ENCODE measurements around the gene UST. TPM values are rescaled to one million over a fixed set of nuclear protein-coding genes. Genes with fewer than 3 reads are reported as not detected.

UST gene
- total RNA-seq, 1 donor from 2014 or later = 23.2 TPM

DNA sequence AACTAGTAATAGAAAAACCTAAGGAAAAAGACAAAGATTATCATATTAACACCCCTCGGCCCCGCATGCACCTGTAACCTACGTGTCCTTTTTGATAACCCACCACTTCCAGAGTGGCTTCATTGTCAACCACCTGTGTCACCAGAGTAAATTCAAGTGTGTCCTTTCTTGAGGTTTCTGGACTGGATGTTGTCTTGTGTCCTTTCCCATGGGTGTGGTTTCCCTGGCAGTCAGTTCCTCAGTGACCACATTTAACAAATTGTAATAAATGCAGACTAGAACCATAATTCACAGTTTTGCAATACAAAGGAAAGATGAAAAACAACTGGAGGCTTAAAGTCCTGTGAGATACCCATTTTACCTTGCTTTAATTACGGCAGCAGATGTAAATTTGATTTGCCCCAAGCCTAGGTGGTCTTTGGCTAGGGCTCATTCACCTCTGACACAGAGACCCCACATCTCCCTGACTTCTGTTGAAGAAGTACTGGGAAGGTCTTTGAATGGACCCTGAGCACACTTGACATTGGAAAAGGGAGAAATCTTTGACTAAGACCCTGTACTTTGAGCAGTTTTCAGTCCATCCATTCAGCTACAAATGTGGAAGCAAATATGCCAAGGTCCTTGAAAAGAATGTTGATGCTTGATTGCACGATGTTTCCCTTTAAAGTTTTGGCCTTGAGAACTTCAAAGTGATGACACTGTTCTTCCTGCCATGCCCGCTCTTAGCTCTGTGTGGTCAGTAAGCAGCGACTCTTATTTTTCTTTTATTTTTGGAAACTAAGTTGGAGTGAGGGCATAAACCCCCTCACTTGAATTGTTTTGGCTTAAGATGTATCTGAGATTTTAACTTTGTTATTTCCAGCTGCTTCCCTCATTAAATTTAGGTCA, 232.4 kb downstream of the UST start:
- no peak overlapping the region for H3K4me3 Mint-ChIP-seq (ENCODE audit: unreplicated experiment)
- H3K36me3 Mint-ChIP-seq (ENCODE audit: low read depth, unreplicated experiment) = peaks cover 3% of the 10 kb centered on the region
- no peak overlapping the region for H3K27ac Mint-ChIP-seq (ENCODE audit: unreplicated experiment)
- no peaks in the 10 kb centered on the region for H3K9me3 Mint-ChIP-seq (ENCODE audit: unreplicated experiment)
- DNase-seq (ENCODE audit: low spot score) = no peak
- TF ChIP-seq, protein P1, sequence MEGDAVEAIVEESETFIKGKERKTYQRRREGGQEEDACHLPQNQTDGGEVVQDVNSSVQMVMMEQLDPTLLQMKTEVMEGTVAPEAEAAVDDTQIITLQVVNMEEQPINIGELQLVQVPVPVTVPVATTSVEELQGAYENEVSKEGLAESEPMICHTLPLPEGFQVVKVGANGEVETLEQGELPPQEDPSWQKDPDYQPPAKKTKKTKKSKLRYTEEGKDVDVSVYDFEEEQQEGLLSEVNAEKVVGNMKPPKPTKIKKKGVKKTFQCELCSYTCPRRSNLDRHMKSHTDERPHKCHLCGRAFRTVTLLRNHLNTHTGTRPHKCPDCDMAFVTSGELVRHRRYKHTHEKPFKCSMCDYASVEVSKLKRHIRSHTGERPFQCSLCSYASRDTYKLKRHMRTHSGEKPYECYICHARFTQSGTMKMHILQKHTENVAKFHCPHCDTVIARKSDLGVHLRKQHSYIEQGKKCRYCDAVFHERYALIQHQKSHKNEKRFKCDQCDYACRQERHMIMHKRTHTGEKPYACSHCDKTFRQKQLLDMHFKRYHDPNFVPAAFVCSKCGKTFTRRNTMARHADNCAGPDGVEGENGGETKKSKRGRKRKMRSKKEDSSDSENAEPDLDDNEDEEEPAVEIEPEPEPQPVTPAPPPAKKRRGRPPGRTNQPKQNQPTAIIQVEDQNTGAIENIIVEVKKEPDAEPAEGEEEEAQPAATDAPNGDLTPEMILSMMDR (IDR thresholded peaks at IDR 0.05; ENCODE audit: unreplicated experiment) = no peak
- peaks cover 5% of the 10 kb centered on the region for H3K27me3 Mint-ChIP-seq (ENCODE audit: unreplicated experiment)
- H3K4me1 Mint-ChIP-seq (ENCODE audit: unreplicated experiment) = no peaks in the 10 kb centered on the region

- TF ChIP-seq, protein P1 (IDR thresholded peaks at IDR 0.05; ENCODE audit: unreplicated experiment) = no peak
- no peak overlapping the region for H3K4me3 Mint-ChIP-seq (ENCODE audit: unreplicated experiment)
- no peaks in the 10 kb centered on the region for H3K9me3 Mint-ChIP-seq (ENCODE audit: unreplicated experiment)
- DNase-seq (ENCODE audit: low spot score) = no peak
- peaks cover 7% of the 10 kb centered on the region for H3K27me3 Mint-ChIP-seq (ENCODE audit: unreplicated experiment)
- no peaks in the 10 kb centered on the region for H3K4me1 Mint-ChIP-seq (ENCODE audit: unreplicated experiment)
- peaks cover 7% of the 10 kb centered on the region for H3K36me3 Mint-ChIP-seq (ENCODE audit: low read depth, unreplicated experiment)
- H3K27ac Mint-ChIP-seq (ENCODE audit: unreplicated experiment) = no peak overlapping the region
Observed at GRCh38 chr6:148980234-148980633, 233.4 kb downstream of the UST start.

DNA sequence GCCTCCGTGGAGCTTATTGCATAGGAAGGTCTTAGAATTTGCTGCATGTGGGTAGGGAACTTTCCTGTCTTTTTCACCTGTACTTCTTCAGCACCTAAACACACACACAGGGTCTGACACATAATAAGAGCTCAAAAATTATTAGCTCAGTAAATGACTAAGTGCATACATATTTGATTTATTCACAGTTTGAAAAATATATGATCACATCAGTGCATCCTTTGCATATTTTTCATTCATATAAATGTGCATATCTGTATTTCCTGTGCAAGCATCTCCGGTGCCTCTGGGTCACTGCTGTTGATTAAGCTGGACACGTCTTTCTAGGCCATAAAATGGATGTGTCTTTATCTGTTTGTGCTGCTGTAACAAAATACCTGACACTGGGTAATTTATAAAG, 234.7 kb downstream of the UST start:
- peaks cover 15% of the 10 kb centered on the region for H3K36me3 Mint-ChIP-seq (ENCODE audit: low read depth, unreplicated experiment)
- no peak for DNase-seq (ENCODE audit: low spot score)
- TF ChIP-seq, protein P1 (IDR thresholded peaks at IDR 0.05; ENCODE audit: unreplicated experiment) = no peak
- H3K4me3 Mint-ChIP-seq (ENCODE audit: unreplicated experiment) = no peak overlapping the region
- no peaks in the 10 kb centered on the region for H3K4me1 Mint-ChIP-seq (ENCODE audit: unreplicated experiment)
- no peak overlapping the region for H3K27ac Mint-ChIP-seq (ENCODE audit: unreplicated experiment)
- no peaks in the 10 kb centered on the region for H3K9me3 Mint-ChIP-seq (ENCODE audit: unreplicated experiment)
- H3K27me3 Mint-ChIP-seq (ENCODE audit: unreplicated experiment) = peaks cover 7% of the 10 kb centered on the region

- H3K27ac Mint-ChIP-seq (ENCODE audit: unreplicated experiment) = no peak overlapping the region
- H3K27me3 Mint-ChIP-seq (ENCODE audit: unreplicated experiment) = peaks cover 7% of the 10 kb centered on the region
- no peak for DNase-seq (ENCODE audit: low spot score)
- H3K36me3 Mint-ChIP-seq (ENCODE audit: low read depth, unreplicated experiment) = peaks cover 19% of the 10 kb centered on the region
- TF ChIP-seq, protein P1 (IDR thresholded peaks at IDR 0.05; ENCODE audit: unreplicated experiment) = no peak
- no peaks in the 10 kb centered on the region for H3K4me1 Mint-ChIP-seq (ENCODE audit: unreplicated experiment)
- no peak overlapping the region for H3K4me3 Mint-ChIP-seq (ENCODE audit: unreplicated experiment)
- no peaks in the 10 kb centered on the region for H3K9me3 Mint-ChIP-seq (ENCODE audit: unreplicated experiment)
Observed at GRCh38 chr6:148983101-148983761, 236.4 kb downstream of the UST start.

GRCh38 chr6:148983966-148984365, 237.1 kb downstream of the UST start:
- Mint-ChIP-seq H3K4me1 (ENCODE audit: unreplicated experiment) (peaks cover 3% of the 10 kb centered on the region), H3K36me3 (ENCODE audit: low read depth, unreplicated experiment) (peaks cover 23% of the 10 kb centered on the region), H3K27me3 (ENCODE audit: unreplicated experiment) (peaks cover 7% of the 10 kb centered on the region), H3K9me3 (ENCODE audit: unreplicated experiment) (no peaks in the 10 kb centered on the region), H3K4me3 (ENCODE audit: unreplicated experiment) (no peak overlapping the region), H3K27ac (ENCODE audit: unreplicated experiment) (no peak overlapping the region)
- TF ChIP-seq, protein P1 (IDR thresholded peaks at IDR 0.05; ENCODE audit: unreplicated experiment) = no peak
- no peak for DNase-seq (ENCODE audit: low spot score)
